ENCODE measurements around the gene PDE12. TPM values are rescaled to one million over a fixed set of nuclear protein-coding genes. Genes with fewer than 3 reads are reported as not detected.
"Not testable (repeated sequence)": the region's sequence is repeated elsewhere in the genome, so short reads cannot be mapped to it uniquely, and the experiment has no call there.

The PDE12 gene
- total RNA-seq, 1 donor from 2014 or later, result 14.2 TPM

DNA sequence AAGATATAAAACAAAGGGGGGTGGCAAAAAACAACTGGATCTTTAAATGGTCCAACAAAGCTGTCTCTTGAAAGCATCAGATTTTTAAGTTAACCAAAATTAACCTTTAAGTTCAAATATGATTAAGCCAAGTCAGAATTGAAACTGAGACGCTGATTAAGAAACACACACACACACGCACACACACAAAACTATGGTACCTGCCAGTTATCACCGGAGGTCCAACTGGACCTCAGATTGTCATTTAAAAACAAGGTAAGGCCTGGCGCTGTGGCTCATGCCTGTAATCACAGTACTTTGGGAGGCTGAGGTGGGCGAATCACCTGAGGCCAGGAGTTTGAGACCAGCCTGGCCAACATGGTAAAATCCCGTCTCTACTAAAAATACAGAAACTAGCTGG is 30.7 kb downstream of the PDE12 start:
- DNase-seq, result no peak

DNA sequence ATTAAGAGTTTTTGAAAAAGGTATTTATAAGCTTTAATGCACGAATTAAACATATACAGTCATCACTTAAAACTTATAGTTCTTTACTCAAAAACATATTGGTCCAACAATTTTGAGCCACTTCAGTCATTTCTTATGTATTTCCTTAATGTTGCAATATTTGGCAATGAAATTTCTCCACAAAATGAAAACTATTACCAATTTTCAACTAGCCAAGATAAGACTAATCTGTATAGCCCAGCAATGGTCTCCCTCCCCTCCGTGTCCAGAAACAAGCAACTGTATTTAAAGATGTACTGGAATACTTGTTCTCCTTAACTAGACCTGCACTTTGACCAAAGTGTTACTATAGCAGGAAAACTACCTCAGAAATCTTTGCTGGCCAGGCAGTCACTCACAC is 31.8 kb downstream of the PDE12 start:
- DNase-seq, result no peak

DNA sequence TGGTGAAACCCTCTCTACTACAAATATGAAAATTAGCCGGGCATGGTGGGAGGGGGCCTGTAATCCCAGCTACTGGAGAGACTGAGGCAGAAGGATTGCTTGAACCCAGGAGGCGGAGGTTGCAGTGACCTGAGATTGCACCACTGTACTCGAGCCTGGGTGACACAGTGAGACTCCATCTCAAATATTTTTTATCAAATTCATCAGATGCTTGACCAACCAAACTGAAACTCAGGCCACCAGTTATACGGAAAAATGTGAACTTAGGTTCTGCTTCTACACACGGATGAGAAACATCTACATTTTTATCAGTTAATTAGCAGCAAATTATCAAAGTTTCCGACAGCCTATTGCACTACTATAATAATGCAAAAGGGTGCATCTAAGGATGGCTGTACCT is 36.2 kb downstream of the PDE12 start:
- no peak for DNase-seq

DNA sequence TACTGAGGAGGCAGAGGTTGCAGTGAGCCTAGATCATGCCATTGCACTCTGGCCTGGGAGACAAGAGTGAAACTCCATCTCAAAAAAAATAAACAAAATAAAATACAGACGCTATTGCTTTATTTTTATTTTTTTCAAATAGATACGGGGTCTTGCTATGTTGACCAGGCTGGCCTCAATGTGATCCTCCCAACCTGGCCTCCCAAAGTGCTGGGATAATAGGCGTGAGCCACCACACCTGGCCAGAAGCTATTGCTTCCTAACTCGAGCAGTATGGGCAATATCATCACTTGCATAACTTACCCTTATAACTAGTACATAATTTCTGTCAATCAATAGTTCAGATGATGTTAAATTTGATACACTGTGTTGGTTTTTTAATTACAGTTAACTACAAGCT is 38.1 kb downstream of the PDE12 start:
- no peak for DNase-seq

DNA sequence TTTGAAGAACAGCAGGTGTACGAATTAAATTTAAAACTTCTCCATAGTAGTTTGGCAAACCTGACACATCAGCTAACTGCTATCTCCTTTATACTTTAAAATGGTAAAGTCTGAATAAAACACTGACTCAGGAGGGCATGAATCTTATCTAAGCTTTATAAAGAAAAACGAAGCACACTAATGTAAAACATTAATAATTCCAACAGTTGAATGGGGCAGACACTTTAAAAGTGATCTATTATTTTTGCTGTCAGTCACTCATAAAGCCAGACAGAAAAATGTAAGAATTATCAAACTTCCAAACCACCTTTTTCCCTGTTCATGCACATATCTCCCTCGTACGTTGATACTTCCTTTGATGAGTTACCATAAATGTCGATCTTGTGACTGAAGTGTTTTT is 38.5 kb downstream of the PDE12 start:
- no peak for DNase-seq

DNA sequence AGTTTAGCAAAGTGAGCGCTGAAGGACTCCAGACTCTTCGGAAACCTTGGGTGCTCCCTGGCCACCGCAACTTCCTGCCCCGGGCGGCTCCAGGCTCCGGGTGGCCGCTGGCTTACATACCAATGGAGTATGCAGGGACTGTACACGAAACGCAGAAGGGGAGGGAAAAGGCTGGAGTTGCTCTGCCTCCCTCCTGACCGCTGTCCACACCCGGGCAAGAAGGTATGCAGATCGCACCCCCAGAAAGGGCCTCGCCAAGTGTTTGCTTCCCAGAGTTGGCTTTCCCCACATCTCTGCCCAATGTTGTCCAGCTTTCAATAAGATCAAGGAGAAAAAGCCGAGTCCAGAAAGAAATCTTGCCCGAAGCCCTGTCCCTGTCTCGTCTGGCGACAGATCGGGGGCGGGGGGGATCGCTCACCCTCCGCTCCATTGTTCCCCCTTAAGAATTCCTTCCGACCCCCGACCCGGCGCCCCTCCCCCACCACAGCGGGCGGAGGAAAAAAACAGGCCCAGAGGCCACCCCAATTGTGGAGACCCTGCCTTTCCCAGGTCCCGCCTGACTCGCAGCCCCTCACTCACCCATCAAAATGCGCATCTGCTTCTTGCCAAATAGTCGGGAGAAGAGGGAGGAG is 40.5 kb downstream of the PDE12 start:
- DNase-seq, result peak; percentile 77

DNA sequence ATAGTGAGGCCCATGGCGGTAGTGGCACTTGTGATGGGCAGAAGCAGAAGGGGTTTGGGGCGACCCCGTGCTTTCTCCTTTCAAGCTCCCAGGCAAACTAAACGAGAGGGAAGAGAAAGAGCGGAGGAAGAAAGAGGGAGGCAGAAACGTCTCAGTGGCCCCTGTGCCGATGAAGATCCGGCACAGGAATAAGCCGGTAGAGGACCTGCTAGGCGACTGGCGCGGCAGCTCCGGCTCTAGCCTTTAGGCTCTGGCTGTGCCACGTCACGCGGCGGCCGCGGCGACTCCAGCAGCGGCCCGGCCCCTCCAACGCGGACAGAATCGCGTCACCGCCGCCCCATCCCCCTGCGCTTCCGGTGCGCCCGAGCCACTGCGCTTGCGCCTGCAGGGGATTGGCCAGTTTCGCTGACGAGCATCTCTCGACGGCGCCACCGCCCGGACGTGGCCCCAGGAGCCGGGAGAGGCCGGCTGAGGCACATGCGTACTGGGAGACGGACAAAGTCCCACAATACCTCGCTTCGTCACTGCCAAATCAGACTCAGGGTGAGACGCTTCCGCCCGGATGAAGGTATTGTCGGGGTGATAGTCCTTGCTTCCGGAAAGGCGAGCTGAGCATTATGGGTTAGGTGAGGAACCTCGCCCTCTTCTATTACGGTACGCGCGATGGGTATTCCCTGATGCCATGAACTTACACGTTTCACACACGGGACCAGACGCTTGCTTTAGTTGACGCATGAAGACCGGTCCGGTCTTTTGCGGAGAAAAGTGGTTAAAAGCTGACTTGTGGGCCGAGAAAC is 41.3 kb downstream of the PDE12 start, which contains the start of gene ARF4:
Gene ARF4 (minus strand): TSS at position 218 of the 797 bp plus-strand sequence. CDS start 204 bp downstream, at position 14.
- peak; percentile 100 for DNase-seq

DNA sequence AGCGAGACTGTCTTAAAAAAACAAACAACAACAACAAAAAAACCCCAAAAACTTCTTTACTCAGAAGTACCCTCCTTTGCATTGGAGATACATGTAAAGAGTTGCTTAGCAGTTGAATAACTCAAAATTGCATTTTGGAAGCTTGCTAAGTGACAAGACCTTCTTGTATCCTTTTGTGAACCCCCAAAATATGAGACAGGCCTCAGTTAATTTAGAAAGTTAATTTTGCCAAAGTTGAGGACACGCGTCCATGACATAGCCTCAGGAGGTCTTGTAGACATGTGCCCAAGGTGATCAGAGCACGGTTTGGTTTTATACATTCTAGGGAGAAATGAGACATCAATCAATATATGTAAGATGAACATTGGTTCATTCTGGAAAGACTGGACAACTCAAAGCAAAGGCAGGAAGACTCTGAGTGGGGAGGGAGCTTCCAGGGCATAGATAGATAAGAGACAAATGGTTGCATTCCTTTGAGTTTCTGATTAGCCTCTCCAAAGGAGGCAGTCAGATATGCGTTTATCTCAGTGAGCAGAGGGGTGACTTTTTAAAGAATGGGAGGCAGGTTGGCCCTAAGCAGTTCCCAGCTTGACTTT is 42.8 kb downstream of the PDE12 start:
- no peak for DNase-seq

DNA sequence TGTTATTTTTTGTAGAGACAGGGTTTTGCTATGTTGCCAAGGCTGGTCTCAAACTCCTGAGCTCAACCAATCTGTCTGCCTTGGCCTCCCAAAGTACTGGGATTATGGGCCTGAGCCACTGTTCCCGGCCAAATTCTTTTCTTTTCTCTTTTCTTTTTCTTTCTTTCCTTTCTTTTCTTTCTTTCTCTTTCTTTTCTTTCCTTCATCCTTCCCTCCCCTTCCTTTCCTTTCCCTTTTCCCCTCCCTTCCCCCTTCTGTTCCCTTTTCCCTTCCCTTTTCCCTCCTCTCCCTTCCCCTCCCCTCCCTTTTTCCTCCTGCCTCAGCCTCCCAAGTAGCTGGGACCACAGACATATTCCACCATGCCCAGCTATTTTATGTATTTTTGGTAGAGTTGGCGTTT is 44.1 kb downstream of the PDE12 start:
- DNase-seq, result no peak

DNA sequence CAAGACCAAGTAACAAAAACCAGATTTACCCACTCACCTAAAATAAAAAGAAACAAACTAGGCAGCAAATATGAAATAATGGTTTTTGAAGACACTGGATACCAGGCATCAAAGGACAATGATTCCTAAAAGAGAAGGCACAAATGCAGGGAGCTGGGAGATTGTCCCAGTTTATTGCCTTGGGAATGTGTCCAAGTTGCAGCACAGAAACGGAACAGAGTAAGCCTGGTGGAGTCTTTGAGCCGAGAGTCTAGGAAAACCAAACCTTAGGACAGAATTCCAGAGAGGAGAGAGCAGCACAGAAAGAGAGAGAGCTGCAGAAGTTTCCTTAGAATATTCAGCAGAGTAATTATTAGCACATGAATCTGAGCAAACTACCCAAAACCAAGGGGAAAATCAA is 48.9 kb downstream of the PDE12 start:
- no peak for DNase-seq

DNA sequence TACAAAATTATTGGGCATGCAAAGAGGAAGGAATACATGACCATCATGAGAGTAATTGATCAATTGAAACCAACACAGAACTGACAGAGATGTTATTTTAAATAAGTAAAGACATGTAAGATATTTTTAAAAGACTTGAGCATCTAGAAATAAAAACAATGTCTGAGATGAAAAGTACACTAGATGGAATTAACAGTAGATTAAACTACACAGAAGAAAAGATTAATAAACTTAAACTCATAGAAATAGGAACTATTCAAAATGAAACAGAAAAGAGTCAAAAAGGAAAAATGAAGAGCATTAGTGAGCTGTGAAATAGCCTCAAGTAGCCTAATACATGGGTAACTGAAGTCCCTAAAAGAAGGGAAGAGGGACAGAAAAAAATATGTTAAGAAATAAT is 49.6 kb downstream of the PDE12 start:
- DNase-seq, result no peak

DNA sequence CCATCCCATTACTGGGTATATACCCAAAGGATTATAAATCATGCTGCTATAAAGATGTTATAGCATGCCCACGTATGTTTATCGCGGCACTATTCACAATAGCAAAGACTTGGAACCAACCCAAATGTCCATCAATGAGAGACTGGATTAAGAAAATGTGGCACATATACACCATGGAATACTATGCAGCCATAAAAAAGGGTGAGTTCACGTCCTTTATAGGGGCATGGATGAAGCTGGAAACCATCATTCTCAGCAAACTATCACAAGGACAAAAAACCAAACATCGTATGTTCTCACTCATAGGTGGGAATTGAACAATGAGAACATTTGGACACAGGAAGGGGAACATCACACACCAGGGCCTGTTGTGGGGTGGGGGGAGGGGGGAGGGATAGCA is 55.8 kb downstream of the PDE12 start:
- DNase-seq, result not testable (repeated sequence)

DNA sequence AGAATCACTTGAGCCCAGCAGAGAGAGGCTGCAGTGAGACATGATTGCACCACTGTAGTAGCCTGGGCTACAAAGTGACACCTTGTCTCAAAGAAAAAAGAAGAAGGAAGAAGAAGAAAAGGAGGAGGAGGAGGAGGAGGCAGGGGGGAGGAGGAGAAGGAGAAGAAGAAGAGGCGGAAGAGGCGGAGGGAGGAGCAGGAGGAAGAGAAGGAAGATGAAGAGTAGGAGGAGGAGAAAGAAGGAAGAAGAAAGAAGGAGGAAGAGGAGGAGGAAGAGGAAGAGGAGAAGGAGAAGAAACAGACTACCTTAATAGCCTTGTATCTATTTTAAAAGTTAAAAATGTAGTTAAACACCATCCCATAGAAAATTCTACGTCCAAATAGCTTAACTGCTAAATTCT is 60.2 kb downstream of the PDE12 start:
- no peak for DNase-seq

Small RNAs within 50 kb of the gene (small RNA-seq; reads per million reads assigned to genes)
- gene RNU6-108P (ENCODE audit: low replicate concordance) (not detected), gene RNU6-1181P (ENCODE audit: low replicate concordance) (not detected), gene RNU6-483P (ENCODE audit: low replicate concordance) (not detected)

Other genes with a start within 250 kb of the PDE12 start
- 0.21 TPM for gene DNAH12, start 11.9 kb upstream of the PDE12 start, total RNA-seq
- 94.7 TPM for gene ARF4, start 41.1 kb downstream of the PDE12 start, total RNA-seq
- gene DENND6A, start 136.8 kb downstream of the PDE12 start, total RNA-seq, result 25.7 TPM
- gene SLMAP, start 200.0 kb downstream of the PDE12 start, total RNA-seq, result 133 TPM